ENCODE data around the gene ZAR1L. TPM values are rescaled to one million over a fixed set of nuclear protein-coding genes. Genes with fewer than 3 reads are reported as not detected.

ZAR1L gene
- total RNA-seq, 1 donor from 2014 or later: not detected

DNA sequence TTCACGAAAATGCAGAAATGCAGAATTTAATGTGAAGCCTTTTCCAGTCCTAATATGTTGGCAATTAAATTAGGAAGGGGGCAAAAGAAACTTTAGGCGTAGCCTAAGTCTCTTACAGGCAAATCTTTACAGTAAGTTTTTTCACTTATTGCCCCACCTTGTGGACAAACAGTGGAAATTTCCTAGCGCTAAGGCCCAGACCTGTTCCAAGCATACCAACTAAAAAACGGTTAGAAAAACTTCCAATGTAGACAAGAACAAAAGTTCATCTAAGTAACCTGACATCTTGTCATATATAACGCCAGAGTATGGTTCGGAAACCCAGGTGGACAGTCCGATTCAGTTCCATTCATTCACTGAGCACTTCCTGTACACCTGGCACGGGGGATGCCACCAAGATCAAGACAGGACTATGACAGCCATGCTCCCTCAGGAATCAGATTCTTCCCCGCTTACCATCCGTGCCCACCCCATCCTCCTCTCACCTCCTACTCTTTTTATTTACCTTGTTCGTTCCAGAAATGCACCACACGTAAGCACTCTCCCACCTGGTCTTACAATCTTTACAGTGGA lies 4.9 kb downstream of the ZAR1L start:
- no peaks in the 10 kb centered on the region for H3K36me3 Mint-ChIP-seq (ENCODE audit: insufficient read depth)
- H3K27ac Mint-ChIP-seq: no peak overlapping the region
- no peaks in the 10 kb centered on the region for H3K9me3 Mint-ChIP-seq (ENCODE audit: low read depth)
- TF ChIP-seq, protein P1, sequence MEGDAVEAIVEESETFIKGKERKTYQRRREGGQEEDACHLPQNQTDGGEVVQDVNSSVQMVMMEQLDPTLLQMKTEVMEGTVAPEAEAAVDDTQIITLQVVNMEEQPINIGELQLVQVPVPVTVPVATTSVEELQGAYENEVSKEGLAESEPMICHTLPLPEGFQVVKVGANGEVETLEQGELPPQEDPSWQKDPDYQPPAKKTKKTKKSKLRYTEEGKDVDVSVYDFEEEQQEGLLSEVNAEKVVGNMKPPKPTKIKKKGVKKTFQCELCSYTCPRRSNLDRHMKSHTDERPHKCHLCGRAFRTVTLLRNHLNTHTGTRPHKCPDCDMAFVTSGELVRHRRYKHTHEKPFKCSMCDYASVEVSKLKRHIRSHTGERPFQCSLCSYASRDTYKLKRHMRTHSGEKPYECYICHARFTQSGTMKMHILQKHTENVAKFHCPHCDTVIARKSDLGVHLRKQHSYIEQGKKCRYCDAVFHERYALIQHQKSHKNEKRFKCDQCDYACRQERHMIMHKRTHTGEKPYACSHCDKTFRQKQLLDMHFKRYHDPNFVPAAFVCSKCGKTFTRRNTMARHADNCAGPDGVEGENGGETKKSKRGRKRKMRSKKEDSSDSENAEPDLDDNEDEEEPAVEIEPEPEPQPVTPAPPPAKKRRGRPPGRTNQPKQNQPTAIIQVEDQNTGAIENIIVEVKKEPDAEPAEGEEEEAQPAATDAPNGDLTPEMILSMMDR (IDR thresholded peaks at IDR 0.05; ENCODE audit: unreplicated experiment): peak; percentile 76
- DNase-seq (ENCODE audit: low spot score, unreplicated experiment): no peak
- H3K4me3 Mint-ChIP-seq (ENCODE audit: low read depth): no peak overlapping the region
- no peaks in the 10 kb centered on the region for H3K27me3 Mint-ChIP-seq
- H3K4me1 Mint-ChIP-seq (ENCODE audit: low read depth): peaks cover 2% of the 10 kb centered on the region

- H3K4me3 Mint-ChIP-seq (ENCODE audit: low read depth): no peak overlapping the region
- no peak overlapping the region for H3K27ac Mint-ChIP-seq
- no peaks in the 10 kb centered on the region for H3K27me3 Mint-ChIP-seq
- TF ChIP-seq, protein P1 (IDR thresholded peaks at IDR 0.05; ENCODE audit: unreplicated experiment): no peak
- DNase-seq (ENCODE audit: low spot score, unreplicated experiment): no peak
- H3K9me3 Mint-ChIP-seq (ENCODE audit: low read depth): no peaks in the 10 kb centered on the region
- H3K36me3 Mint-ChIP-seq (ENCODE audit: insufficient read depth): no peaks in the 10 kb centered on the region
- H3K4me1 Mint-ChIP-seq (ENCODE audit: low read depth): no peaks in the 10 kb centered on the region
These were observed 5.6 kb downstream of the ZAR1L start for GRCh38 chr13:32309312-32310133.

DNA sequence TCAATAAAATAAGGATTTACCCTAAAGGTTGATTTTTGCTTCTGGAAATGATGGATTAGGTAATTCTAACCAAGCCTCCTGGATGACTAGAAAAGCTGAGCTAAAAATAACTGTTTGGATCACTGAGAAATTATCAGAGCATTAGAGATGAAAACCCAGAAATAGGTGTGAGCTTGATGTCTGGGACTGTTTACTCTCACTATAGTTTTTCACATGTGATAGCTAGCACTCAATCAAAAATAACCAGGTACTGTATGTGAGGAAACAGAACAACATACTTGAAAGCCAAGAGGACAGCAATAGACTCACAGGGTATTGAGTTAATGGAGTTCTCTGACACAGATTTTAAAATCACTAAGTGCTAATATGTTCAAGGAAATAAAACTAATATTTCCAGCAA lies 9.5 kb downstream of the ZAR1L start:
- H3K4me3 Mint-ChIP-seq (ENCODE audit: low read depth): no peak overlapping the region
- no peak overlapping the region for H3K27ac Mint-ChIP-seq
- TF ChIP-seq, protein P1 (IDR thresholded peaks at IDR 0.05; ENCODE audit: unreplicated experiment): no peak
- H3K36me3 Mint-ChIP-seq (ENCODE audit: insufficient read depth): no peaks in the 10 kb centered on the region
- no peaks in the 10 kb centered on the region for H3K9me3 Mint-ChIP-seq (ENCODE audit: low read depth)
- no peaks in the 10 kb centered on the region for H3K27me3 Mint-ChIP-seq
- H3K4me1 Mint-ChIP-seq (ENCODE audit: low read depth): no peaks in the 10 kb centered on the region
- no peak for DNase-seq (ENCODE audit: low spot score, unreplicated experiment)

DNA sequence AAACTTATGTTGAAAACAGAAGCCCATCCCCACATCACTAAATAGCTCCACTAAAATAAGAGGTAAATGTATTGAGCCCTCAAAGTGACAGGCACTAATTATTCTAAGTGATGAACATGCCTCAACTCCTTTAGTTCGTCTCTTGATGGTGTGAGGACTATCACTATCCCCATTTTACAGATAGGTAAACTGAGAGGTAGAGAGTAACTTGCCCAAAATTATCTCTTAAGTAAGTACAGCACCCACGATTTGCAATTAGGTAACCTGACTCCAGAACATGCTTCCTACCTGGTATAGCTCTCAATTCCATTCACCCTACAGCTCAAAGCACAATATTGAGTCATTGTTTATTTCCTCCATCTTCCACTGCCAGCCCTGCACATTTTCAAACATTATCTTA lies 12.7 kb downstream of the ZAR1L start:
- Mint-ChIP-seq H3K27me3 (peaks cover 7% of the 10 kb centered on the region), H3K36me3 (ENCODE audit: insufficient read depth) (no peaks in the 10 kb centered on the region), H3K4me3 (ENCODE audit: low read depth) (no peak overlapping the region), H3K27ac (no peak overlapping the region), H3K4me1 (ENCODE audit: low read depth) (no peaks in the 10 kb centered on the region), H3K9me3 (ENCODE audit: low read depth) (no peaks in the 10 kb centered on the region)
- DNase-seq (ENCODE audit: low spot score, unreplicated experiment): no peak
- TF ChIP-seq, protein P1 (IDR thresholded peaks at IDR 0.05; ENCODE audit: unreplicated experiment): no peak

- Mint-ChIP-seq H3K27ac (no peak overlapping the region), H3K4me1 (ENCODE audit: low read depth) (no peaks in the 10 kb centered on the region), H3K4me3 (ENCODE audit: low read depth) (no peak overlapping the region), H3K9me3 (ENCODE audit: low read depth) (no peaks in the 10 kb centered on the region), H3K27me3 (peaks cover 7% of the 10 kb centered on the region), H3K36me3 (ENCODE audit: insufficient read depth) (no peaks in the 10 kb centered on the region)
- DNase-seq (ENCODE audit: low spot score, unreplicated experiment): no peak
- TF ChIP-seq, protein P1 (IDR thresholded peaks at IDR 0.05; ENCODE audit: unreplicated experiment): no peak
These were observed 14.2 kb downstream of the ZAR1L start for GRCh38 chr13:32300920-32301319.
